Embryonic facial prominence (tissue), 1 donor: ENCODE measurements around the gene SLFN12L.
"Not testable (repeated sequence)": the region's sequence is repeated elsewhere in the genome, so short reads cannot be mapped to it uniquely, and the experiment has no call there.

ENCODE experiments used
- DNase-seq: peaks from one replicate; pipeline ENCODE4 v3.0.0-alpha.2; 2016; ENCODE audit errors: extremely low spot score

Gene SLFN12L

DNA sequence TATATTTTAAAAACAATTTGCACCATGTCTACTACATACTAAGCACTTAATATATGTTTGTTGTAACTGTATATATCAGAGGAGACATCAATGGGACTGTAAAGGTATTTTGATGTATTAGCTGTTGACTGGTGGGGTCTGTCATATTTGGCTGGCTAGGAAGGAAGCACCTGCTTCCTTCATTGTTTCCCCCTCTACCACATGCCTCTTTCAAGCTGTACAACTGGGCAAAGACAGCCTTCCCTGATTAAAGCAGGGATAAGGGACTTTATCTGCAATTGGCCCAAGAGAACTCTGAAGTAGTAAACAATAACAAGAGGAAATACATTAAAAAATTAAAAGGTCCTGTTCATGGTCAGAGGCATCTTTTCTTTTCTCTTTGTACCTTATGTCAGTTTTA, 5.5 kb upstream of the SLFN12L start:
- no peak for DNase-seq

DNA sequence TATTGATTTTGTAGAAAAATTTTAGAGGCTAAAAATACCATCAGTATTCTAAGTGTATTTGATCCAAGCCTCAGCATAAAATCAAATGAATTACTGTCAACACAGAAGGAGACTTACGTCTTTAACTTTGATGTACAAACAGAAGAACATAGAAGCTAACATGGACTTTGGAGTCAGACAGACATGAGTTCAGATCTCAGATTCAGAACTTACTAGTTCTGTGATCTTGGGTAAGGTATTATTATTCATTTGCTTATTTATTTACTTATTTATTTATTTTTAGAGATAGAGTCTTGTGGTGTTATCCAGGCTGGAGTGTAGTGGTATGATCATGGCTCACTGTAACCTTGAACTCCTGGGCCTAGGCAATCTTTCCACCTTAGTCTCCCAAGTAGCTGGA, 4.0 kb upstream of the SLFN12L start:
- no peak for DNase-seq

DNA sequence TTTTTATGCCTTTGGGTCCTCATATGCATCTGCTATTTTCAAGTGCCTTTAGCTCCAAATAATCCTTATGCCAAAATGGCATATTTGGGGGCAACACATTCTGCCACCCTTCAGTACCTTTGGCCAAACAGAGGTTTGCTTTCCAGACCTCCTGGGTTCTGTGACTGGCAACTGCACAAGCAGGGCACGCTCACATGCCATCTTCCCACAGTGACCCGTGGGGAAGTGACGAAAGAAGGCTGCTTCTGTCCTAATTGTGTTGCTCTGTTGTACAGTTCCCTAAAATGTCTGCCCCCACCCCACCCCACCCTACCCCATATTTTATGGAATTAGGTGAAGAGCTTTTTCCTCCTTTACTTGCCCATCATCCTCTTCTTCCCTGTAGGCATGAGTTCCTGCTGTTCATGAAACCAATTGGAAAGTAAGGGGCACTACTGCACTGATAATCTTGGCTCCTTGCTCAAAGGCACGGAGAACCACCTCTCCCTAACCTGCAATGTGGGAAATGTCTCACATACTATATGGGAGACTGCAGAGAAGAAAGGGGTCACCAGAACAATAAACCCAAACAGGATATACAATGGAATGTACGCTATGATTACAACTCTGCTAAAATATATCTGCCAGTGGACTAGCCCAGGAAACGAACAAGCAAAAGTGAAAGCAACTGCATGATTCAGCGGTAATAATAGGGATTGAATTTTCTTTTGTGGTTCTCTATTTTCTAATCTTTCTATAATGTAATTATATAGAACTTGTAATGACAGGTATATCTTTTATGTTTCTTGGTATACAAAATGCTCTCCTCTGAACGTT, 3.3 kb upstream of the SLFN12L start:
- DNase-seq, result no peak

DNA sequence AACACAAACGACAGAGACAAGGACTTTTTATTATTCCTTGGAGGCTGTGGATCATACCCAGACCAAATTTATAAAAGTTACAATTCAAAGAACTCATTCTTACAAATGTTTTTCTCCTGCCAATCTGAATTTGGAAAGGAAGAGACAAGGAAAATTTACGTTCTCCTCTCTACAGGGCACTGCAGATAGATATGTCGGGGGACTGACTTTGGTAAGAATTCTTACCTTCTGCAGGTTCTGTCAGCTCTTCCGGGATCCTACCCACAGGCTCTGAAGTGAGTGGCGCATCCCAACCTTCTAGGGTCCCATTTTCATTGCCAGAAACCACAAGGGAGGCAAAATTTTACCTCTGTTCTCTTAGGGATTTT, 2.2 kb upstream of the SLFN12L start:
- no peak for DNase-seq

DNA sequence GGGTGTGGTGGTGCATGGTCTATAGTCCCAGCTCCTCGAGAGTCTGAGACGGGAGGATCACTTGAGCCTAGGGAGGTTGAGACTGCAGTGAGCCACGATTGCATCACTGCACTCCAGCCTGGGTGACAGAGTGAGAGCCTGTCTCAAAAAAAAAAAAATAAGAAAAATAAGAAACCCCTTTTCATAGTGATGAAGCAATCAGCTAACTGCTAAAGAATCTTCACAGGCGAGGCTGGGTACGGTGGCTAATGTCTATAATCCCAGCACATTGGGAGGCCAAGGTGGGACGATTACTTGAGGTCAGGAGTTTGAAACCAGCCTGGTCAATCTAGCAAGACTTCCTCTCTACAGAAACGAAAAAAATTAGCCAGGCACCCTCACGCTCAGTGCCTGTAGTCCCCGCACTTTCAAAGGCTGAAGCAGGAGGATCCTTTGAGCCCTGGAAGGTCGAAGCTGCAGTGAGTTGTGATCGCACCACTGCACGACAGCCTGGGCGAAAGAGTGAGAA, 760 bp downstream of the SLFN12L start:
- DNase-seq, result no peak

DNA sequence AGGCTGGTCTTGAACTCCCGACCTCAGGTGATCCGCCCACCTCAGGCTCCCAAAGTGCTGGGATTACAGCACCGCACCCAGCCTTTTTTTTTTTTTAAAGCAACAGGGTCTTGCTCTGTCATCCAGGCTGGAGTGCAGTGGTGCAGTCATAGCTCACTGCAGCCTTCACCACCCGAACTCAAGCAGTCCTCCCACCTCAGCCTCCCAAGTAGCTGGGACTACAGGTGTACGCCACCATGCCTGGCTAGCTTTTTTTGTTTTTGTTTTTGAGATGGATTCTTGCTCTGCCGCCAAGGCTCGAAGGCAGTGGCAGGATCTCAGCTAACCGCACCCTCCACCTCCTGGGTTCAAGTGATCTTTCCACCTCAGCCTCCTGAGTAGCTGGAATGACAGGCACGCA, 2.1 kb downstream of the SLFN12L start:
- DNase-seq, result not testable (repeated sequence)

DNA sequence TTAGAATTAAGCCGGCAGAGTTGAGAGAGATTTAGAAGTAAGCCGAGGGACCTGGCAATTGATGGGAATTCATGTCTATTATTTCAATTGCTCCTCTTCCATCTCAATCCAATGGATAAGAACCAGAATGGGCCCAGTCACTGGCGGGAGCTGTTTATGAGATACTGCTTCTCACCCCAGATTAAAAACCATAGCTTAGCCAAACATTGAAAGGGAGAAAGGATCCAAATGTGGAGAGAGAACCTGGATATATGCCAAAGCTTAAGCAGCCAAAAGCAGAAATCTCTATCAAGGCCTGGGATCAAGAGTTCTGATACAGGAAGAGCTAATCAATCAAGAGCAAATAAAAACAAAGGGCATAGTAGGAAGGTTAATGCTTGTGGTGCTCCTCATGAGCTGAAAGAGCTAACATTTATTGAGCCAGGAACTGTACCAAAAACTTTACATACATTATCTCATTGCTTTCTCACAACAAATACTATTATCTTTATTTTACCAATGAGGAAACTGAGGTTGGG, 2.8 kb downstream of the SLFN12L start:
- DNase-seq, result no peak

DNA sequence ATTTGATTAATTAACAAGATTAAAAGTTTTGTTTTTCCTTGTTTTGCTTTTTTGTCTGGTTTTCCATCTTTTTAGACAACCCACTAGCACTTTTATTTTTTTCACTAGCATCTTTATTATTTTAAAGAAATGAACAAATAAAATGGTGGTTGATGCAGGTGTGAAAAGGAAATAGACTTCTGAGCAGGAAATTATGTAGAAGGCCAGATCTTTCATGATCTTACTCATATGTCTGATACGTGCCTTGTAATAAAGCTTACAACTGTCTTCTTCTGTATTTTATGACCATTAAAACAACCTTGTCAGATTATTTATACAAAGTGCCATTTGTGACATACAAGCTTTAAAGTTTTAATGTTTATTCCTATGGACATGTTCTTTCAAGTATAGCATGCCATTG, 6.3 kb downstream of the SLFN12L start:
- DNase-seq, result no peak

DNA sequence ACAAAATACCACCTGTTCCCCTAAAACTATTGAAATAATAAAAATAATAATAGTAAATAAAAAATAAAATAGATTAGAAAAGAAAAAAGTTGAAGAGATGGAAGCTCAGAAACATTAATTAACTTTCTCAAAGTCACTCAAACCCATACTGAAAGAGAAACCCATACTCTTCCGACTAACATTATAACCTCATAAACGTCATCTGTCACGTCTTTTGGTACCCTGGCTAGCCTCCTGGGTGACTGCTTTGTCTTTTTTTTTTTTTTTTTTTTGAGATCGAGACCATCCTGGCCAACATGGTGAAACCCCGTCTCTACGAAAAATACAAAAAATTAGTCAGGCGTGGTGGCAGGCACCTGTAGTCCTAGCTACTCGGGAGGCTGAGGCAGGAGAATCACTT, 7.6 kb downstream of the SLFN12L start:
- DNase-seq, result no peak

DNA sequence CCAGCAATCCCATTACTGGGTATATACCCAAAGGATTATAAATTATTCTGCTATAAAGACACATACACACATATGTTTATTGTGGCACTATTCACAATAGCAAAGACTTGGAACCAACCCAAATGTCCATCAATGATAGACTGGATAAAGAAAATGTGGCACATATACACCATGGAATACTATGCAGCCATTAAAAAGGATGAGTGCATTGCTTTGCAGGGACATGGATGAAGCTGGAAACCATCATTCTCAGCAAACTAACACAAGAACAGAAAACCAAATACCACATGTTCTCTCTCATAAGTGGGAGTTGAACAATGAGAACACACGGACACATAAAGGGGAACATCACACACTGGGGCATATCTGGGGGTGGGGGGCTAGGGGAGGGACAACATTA, 8.2 kb downstream of the SLFN12L start:
- DNase-seq, result not testable (repeated sequence)

DNA sequence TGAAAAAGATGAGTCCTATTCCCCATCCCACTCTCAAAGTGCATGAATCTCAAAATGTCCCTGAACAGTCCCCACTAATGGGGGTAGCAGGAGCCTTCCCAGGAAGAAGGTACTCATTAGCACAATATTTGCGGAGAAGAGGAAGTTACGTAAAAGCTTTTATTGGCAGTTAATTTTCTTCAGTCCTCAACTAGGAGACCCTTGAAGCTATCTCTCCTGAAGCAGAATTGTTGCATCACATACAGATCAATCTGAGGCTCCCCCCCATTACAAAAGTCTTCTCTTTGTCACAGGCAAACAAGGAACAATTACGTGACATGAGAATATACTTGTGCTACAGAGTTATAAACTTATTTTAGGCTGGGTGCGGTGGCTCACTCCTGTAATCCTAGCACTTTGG, 14.2 kb downstream of the SLFN12L start:
- DNase-seq, result no peak

DNA sequence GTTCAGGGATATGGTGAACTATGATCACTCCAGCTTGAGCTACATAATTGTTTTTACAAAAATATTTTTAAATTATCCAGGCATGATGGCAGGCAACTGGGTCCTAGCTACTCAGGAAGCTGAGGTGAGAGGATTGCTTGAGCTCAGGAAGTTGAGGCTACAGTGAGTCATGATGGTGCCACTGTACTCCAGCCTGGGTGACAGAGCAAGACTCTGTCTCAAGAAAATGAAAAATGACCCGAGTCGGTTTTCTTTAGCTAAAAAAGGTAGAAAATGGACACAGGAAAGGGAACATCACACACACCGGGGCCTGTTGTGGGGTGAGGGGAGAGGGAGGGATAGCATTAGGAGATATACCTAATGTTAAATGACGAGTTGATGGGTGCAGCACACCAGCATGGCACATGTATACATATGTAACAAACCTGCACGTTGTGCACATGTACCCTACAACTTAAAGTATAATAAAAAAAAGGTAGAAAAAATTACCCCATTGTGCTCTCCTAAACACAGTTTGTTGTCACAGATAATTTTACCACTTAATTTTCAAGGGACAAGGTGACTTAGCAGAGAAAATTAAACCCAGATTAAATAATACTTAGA, 15.7 kb downstream of the SLFN12L start:
- not testable (repeated sequence) for DNase-seq

DNA sequence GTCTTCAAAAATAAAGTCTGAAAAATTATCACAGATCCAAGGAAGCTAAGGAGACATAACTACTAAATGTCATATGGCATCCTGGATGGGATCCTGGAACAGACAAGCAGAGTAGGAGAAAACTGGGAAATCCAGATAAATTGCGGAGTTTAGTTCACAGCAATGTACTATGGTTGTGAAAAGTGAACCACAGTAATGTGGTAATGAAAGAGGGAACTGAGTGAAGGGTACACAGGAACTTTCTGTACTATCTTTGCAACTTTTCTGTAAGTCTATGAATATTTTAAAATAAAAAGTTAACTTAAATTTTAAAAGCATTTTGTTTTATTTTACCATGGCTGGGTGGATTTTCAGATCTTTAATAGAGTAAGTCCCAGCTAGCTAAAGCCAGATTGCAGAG, 16.3 kb downstream of the SLFN12L start:
- no peak for DNase-seq

DNA sequence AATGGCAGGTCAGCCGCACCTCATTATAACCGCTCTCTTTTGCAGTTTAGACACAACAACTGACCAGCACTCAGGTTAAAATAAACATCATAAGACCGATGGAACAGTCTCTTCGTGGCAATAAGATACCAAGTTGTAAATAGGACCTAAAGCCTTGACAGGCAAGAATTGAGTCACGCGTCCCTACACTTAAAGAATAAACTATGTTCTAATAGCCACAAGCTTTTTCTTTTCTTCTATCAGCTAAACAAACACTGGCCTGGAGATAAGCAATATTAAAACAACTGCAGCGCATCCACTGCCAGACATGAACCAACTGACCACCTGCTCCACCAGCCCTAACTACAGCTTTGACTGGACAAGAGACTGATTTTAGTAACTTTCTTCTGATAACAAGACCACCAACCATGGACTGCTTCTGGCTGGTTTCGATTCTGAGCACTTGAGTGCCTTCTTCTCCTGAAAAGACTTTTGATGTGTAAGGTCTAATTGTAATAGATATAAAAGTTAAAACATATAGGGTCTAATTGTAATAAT, 17.5 kb downstream of the SLFN12L start:
- no peak for DNase-seq

DNA sequence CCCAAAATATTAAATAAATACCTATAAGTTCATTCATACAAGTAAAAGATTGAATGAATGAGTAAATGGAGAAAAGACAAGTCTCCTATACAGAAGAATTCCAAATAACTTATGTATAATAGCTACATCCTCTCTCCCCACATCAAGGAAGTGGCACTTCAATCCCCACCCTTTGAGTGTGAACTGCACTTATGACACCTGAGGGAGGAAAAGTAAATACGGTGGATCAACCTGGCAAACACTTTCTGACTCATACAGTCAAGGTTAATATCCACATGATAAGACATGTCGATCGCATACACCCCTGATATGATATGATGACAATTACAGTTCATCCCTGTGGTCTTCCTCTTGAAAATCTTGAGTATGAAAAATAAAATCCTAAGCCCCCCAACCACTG, 18.0 kb downstream of the SLFN12L start:
- DNase-seq, result no peak

DNA sequence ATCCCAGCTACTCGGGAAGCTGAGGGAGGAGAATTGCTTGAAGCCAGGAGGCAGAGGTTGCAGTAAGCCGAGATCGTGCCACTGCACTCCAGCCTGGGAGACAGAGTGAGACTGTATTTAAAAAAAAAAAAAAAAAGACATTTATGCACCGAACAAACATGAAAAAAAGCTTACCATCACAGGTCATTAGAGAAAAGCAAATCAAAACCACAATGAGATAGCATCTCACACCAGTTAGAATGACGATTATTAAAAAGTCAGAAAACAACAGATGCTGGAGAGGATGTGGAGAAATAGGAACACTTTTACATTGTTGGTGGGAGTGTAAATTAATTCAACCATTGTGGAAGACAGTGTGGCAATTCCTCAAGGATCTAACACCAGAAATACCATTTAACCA, 19.0 kb downstream of the SLFN12L start:
- not testable (repeated sequence) for DNase-seq

DNA sequence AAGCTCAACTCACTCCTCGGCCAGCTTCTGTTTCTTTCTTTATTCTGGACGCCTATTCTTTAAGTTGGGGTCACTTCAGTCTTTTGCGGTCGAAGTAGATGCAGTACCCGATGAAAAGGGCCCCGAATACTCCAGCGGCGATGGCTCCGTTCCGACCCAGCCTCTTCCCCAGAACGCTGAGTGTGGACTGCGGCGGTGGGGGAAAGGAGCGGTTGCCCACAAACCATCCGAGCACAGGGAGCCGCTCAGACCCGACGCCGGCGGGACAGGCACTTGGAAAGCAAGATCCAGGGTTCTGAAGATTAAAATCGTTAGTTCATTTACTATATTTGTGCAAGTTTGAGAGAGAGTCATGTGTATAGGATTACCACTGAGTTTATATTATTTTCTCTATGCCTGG, 22.5 kb downstream of the SLFN12L start:
- DNase-seq, result no peak

DNA sequence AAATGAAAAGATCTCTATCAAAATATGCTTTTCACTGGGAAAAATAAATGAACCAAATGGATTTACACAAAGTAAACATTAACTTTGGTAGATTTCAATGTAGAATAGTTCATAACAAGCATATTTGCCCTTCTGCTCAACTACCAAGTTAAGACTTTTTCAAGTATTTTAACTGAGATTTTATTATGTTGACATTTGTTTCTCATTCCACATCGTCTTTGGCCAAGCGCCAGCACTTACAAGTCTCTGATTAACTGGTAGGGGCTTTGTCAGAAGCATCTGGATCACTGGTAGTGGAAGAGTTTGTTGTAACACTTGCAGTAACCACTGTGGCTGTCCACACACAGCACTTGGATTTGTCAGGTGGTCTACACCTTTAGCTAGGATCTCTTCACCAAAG, 22.9 kb downstream of the SLFN12L start:
- DNase-seq, result no peak

DNA sequence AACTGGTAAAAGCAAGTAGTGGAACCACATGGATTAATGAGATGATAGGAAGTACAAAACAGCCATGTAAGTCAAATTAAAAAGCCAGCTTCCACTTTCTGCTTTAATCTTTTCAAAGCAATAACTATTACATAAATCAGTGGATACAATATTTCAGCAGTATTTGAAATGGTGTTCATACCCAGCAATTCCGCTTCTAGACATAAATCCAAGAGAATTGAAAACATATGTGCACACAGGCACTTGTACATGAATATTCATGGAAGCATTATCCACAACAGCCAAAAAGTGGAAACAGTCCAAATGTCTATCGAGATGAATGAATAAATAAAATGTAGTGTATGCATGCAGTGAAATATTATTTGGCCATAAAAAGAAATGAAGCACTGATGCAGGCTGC, 27.4 kb downstream of the SLFN12L start:
- DNase-seq, result no peak

DNA sequence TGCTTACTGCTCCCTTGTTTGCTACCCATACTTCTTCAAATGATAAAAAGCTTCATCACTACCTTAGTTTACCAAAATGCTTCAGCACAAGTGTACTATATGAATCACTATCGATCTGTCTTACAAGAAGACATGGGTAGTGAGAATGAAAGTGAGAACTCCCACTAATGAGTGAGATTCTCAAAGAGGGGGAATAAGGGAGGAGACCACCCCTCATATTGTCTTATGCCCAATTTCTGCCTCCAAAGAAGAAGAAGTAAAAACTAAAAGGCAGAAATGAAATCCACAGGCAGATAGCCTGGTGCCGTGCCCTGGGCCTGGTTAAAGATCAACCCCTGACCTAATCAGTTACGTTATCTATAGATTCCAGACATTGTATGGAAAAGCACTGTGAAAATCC, 29.8 kb downstream of the SLFN12L start:
- DNase-seq, result not testable (repeated sequence)

DNA sequence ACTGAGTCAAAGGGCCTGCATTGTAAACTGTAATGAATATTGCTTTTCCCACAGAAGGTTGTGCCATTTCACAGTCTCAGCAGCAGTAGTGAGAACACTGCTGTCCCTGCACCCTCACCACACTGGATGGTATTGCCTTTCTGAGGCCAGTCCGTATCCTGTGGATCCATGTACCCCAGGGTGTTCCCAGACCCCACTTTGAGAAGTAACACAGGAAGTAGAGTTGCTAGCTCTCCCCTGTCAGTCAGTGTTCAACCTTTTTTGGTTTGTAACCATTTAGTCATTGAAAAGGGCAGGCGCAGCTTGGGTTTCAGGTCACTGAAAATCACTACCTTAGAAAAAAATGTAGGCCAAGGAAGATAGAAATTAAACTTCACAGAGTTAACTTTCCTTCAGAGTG, 37.9 kb downstream of the SLFN12L start:
- DNase-seq, result no peak

DNA sequence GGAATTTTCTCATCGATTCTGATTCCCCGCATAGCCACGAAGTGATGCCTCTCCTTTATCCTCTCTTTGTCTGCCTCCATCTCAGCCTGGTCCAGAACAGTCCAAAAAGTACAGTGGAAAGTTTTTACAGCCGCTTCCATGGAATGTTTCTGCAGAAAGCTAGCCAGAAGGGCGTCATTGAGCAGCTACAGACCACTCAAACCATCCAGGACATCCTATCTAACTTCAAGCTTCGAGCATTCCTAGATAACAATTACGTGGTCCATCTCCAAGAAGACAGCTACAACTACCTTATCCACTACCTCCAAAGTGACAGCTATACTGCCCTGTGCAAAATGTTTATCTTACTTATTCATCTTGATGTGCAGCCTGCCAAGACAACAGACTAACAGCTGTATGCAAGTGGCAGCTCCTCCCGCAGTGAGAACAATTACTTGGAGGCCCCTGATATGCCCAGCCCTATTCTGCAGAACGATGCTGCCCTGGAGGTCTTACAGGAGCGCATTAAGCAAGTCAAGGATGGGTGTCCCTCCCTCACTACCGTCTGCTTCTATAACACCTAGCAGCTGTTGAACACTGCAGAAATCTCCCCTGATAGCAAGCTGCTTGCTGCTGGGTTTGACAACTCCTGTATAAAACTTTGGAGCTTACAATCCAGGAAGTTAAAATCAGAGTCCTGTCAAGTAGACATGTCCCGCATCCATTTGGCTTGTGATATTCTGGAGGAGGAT, 38.9 kb downstream of the SLFN12L start:
- DNase-seq, result no peak
